MM.1S (cell line): ENCODE results near the gene ALG14.

ENCODE experiments used
- DNase-seq: peaks from one replicate; pipeline ENCODE4 v3.0.0-alpha.2; 2015
- H2AFZ ChIP-seq: fragments of 300-600 bp; sonication (generic); 2 replicates; pipeline ENCODE4 v1.6.0; 2016; ENCODE audit warnings: antibody characterized with exemption, low read length
- H3F3A ChIP-seq: fragments of 300-600 bp; sonication (generic); 2 replicates; pipeline ENCODE4 v1.6.1; 2016; ENCODE audit warnings: mild to moderate bottlenecking, antibody characterized with exemption, low read length, moderate library complexity, mixed read lengths; ENCODE audit not compliant: insufficient read depth
- H3K27ac ChIP-seq: fragments of 300-600 bp; sonication (generic); 2 replicates; pipeline ENCODE4 v1.5.1; 2016; ENCODE audit warnings: mild to moderate bottlenecking, low read length
- H3K27me3 ChIP-seq: fragments of 300-600 bp; sonication (generic); replicated peaks from 2 replicates; pipeline ENCODE4 v1.6.0; 2016; ENCODE audit warnings: low read length; ENCODE audit not compliant: insufficient read depth
- H3K36me3 ChIP-seq: fragments of 300-600 bp; sonication (generic); replicated peaks from 2 replicates; pipeline ENCODE4 v1.6.1; 2016; ENCODE audit warnings: mild to moderate bottlenecking, low read length, mixed read lengths; ENCODE audit not compliant: insufficient read depth
- H3K4me1 ChIP-seq: fragments of 300-600 bp; sonication (generic); 2 replicates; pipeline ENCODE4 v1.6.1; 2016; ENCODE audit warnings: low read length, mixed read lengths
- H3K4me2 ChIP-seq: fragments of 300-600 bp; sonication (generic); 2 replicates; pipeline ENCODE4 v1.6.0; 2016; ENCODE audit warnings: low read depth, low read length
- H3K4me3 ChIP-seq: fragments of 300-600 bp; sonication (generic); 2 replicates; pipeline ENCODE4 v1.5.1; 2016; ENCODE audit warnings: low read length, mixed read lengths
- H3K79me2 ChIP-seq: fragments of 300-600 bp; sonication (generic); 2 replicates; pipeline ENCODE4 v1.6.1; 2016; ENCODE audit warnings: mixed run types, low read length, mixed read lengths
- H3K9ac ChIP-seq: fragments of 300-600 bp; sonication (generic); 2 replicates; pipeline ENCODE4 v1.6.1; 2016; ENCODE audit warnings: low read length, mixed read lengths
- H3K9me2 ChIP-seq: fragments of 300-600 bp; sonication (generic); replicated peaks from 2 replicates; pipeline ENCODE4 v1.6.1; 2016; ENCODE audit warnings: mild to moderate bottlenecking, low read length, mixed read lengths; ENCODE audit not compliant: insufficient read depth
- H3K9me3 ChIP-seq: fragments of 300-600 bp; sonication (generic); replicated peaks from 2 replicates; pipeline ENCODE4 v1.6.1; 2016; ENCODE audit warnings: mild to moderate bottlenecking, low read length, mixed read lengths; ENCODE audit not compliant: insufficient read depth
- H4K20me1 ChIP-seq: fragments of 300-600 bp; sonication (generic); 2 replicates; pipeline ENCODE4 v1.6.1; 2016; ENCODE audit warnings: mild to moderate bottlenecking, low read length, moderate library complexity, mixed read lengths; ENCODE audit not compliant: insufficient read depth
- EZH2 ChIP-seq: fragments of 300-600 bp; sonication (generic); optimal IDR thresholded peaks from 2 replicates; pipeline ENCODE3; 2017; ENCODE audit warnings: low read depth, mild to moderate bottlenecking, antibody characterized with exemption, low read length, mixed read lengths
- EZH2phosphoT487 ChIP-seq: fragments of 300-600 bp; sonication (generic); IDR thresholded peaks from 2 replicates; pipeline ENCODE4 v1.6.1; 2018; ENCODE audit warnings: antibody characterized with exemption, low read length
- TF ChIP-seq, protein P1 (sequence below): fragments of 300-600 bp; sonication (generic); IDR thresholded peaks from 2 replicates; pipeline ENCODE4 v1.5.1; 2016; ENCODE audit warnings: antibody characterized with exemption, low read length, mixed read lengths

ALG14 gene

DNA sequence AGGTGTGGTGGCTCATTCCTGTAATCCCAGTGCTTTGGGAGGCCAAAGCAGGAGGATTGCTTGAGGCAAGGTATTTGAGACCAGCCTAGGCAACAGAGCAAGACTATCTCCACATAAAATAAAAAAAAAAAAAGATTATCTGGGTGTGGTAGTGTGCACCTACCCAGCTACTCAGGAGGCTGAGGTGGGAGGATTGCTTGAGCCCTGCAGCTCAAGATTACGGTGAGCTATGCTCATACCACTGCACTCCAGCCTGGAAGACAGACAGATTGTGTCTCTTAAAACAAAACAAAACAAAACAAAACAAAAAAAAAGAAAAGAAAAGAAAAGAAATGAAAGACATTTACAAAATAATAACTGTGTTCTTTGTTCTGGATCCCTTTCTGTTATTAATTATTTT is 38.3 kb upstream of the ALG14 start:
- Histone ChIP-seq H3F3A (no peaks in the 10 kb centered on the region), H3K27ac (no peak overlapping the region), H3K79me2 (no peaks in the 10 kb centered on the region), H3K4me1 (no peaks in the 10 kb centered on the region), H3K36me3 (no peaks in the 10 kb centered on the region), H3K4me2 (no peak overlapping the region), H2AFZ (no peak overlapping the region), H3K9ac (no peak overlapping the region), H3K4me3 (no peak overlapping the region), H3K9me3 (no peaks in the 10 kb centered on the region), H3K9me2 (no peaks in the 10 kb centered on the region), H3K27me3 (no peaks in the 10 kb centered on the region), H4K20me1 (no peaks in the 10 kb centered on the region)
- TF ChIP-seq, protein P1, sequence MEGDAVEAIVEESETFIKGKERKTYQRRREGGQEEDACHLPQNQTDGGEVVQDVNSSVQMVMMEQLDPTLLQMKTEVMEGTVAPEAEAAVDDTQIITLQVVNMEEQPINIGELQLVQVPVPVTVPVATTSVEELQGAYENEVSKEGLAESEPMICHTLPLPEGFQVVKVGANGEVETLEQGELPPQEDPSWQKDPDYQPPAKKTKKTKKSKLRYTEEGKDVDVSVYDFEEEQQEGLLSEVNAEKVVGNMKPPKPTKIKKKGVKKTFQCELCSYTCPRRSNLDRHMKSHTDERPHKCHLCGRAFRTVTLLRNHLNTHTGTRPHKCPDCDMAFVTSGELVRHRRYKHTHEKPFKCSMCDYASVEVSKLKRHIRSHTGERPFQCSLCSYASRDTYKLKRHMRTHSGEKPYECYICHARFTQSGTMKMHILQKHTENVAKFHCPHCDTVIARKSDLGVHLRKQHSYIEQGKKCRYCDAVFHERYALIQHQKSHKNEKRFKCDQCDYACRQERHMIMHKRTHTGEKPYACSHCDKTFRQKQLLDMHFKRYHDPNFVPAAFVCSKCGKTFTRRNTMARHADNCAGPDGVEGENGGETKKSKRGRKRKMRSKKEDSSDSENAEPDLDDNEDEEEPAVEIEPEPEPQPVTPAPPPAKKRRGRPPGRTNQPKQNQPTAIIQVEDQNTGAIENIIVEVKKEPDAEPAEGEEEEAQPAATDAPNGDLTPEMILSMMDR: no peak
- TF ChIP-seq EZH2phosphoT487: no peak
- no peak for TF ChIP-seq EZH2
- no peak for DNase-seq

DNA sequence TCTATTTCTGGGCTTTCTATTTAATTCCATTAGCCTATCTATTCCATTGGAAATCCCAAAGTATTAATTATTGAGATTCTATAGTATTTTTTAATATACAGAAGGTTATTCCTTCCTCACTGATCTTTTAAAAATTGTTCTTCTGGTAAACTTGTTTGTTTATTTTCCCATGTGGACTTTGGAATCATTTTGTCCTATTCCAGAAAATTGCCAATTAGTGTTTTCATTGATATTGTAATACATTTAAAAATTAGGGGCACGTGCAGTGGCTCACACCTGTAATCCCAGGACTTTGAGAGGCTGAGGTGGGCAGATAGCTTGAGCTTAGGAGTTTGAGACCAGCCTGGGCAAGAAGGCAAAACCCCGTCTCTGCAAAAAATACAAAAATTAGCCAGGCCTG is 36.0 kb upstream of the ALG14 start:
- DNase-seq: no peak
- TF ChIP-seq, protein P1: no peak
- TF ChIP-seq EZH2 (no peak), EZH2phosphoT487 (no peak)
- no peaks in the 10 kb centered on the region for H3K79me2 ChIP-seq

DNA sequence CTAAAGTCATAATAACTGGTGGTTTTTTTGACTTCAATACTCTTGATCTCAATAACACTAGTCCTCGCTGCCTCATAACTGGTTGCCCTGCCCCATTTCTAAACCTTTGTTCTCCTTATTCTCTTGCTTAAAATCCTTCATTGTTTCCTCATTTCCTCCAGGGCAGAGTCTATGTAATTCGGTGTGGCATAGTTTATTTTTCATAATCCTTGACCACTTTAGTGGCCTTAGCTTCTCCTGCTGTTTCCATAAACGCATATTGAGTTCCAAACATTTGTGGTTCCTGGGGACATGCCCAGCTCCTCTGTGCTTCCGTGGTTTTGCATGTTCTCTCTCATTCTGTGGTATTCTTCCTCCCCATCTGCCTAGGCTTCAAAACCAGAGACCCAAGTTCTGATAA is 25.4 kb upstream of the ALG14 start:
- H3K36me3 ChIP-seq: no peaks in the 10 kb centered on the region
- H3K27ac ChIP-seq: no peak overlapping the region
- no peak overlapping the region for H3K4me3 ChIP-seq
- H4K20me1 ChIP-seq: no peaks in the 10 kb centered on the region
- DNase-seq: no peak
- H3K4me1 ChIP-seq: no peaks in the 10 kb centered on the region
- H3K4me2 ChIP-seq: no peak overlapping the region
- TF ChIP-seq EZH2 (no peak), EZH2phosphoT487 (no peak)
- TF ChIP-seq, protein P1: no peak
- H3K9me3 ChIP-seq: no peaks in the 10 kb centered on the region
- H3K9ac ChIP-seq: no peak overlapping the region
- H2AFZ ChIP-seq: no peak overlapping the region
- no peaks in the 10 kb centered on the region for H3K9me2 ChIP-seq
- no peaks in the 10 kb centered on the region for H3K27me3 ChIP-seq
- no peaks in the 10 kb centered on the region for H3K79me2 ChIP-seq
- H3F3A ChIP-seq: no peaks in the 10 kb centered on the region

More for the DNA sequence above, 36.0 kb upstream of the ALG14 start:
- no peak overlapping the region for H2AFZ ChIP-seq
- H3F3A ChIP-seq: no peaks in the 10 kb centered on the region
- H3K4me1 ChIP-seq: no peaks in the 10 kb centered on the region
- no peak overlapping the region for H3K9ac ChIP-seq
- no peaks in the 10 kb centered on the region for H3K36me3 ChIP-seq
- no peak overlapping the region for H3K4me2 ChIP-seq
- H3K9me2 ChIP-seq: no peaks in the 10 kb centered on the region
- H4K20me1 ChIP-seq: no peaks in the 10 kb centered on the region
- no peak overlapping the region for H3K4me3 ChIP-seq
- no peak overlapping the region for H3K27ac ChIP-seq
- H3K9me3 ChIP-seq: no peaks in the 10 kb centered on the region
- H3K27me3 ChIP-seq: no peaks in the 10 kb centered on the region
